Lower leg skin (tissue), 3 donors: ENCODE data around the gene DLX4.

ENCODE experiments used
- POLR2A ChIP-seq, 2 donors: fragments of 450-650 bp; IDR thresholded peaks; one replicate each; pipeline ENCODE4 v1.6.1; 2016 to 2017; ENCODE audit warnings: antibody characterized with exemption in 2 of 2, mild to moderate bottlenecking in 1 of 2, moderate library complexity in 1 of 2
- TF ChIP-seq, protein P1 (sequence below), 3 donors: fragments of 450-650 bp; IDR thresholded peaks; one replicate each; pipeline ENCODE4 v1.5.1; 2016; ENCODE audit warnings: antibody characterized with exemption in 3 of 3, mild to moderate bottlenecking in 3 of 3, moderate library complexity in 2 of 3

DNA sequence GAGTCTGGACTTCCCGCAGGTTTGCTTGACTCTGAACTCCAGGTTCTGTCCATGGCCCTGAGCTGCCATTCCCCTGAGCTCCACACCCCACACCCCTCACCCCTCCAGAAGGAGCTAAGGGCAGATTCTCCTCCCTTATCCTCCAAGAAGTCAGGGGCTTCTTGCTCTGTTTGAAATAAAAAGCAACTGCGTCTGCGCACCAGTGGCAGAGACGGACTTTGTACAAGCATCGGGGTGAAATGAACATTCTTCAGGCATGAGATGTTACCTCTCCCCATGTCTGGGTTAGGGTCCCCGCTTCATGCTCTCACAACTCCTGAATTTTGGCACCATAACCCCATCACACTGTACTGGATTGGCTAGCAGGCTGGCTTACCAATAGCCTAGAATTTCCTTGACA lies 36.1 kb upstream of the DLX4 start:
- TF ChIP-seq, protein P1, sequence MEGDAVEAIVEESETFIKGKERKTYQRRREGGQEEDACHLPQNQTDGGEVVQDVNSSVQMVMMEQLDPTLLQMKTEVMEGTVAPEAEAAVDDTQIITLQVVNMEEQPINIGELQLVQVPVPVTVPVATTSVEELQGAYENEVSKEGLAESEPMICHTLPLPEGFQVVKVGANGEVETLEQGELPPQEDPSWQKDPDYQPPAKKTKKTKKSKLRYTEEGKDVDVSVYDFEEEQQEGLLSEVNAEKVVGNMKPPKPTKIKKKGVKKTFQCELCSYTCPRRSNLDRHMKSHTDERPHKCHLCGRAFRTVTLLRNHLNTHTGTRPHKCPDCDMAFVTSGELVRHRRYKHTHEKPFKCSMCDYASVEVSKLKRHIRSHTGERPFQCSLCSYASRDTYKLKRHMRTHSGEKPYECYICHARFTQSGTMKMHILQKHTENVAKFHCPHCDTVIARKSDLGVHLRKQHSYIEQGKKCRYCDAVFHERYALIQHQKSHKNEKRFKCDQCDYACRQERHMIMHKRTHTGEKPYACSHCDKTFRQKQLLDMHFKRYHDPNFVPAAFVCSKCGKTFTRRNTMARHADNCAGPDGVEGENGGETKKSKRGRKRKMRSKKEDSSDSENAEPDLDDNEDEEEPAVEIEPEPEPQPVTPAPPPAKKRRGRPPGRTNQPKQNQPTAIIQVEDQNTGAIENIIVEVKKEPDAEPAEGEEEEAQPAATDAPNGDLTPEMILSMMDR (IDR thresholded peaks at IDR 0.05) = no peak
- no peak for TF ChIP-seq POLR2A (IDR thresholded peaks at IDR 0.05)
